ENCODE measurements around the gene GLI1.
"Not testable (repeated sequence)": the region's sequence is repeated elsewhere in the genome, so short reads cannot be mapped to it uniquely, and the experiment has no call there.

- TF ChIP-seq EP300 (conservative IDR thresholded peaks at IDR 0.05; ENCODE audit: poor library complexity, severe bottlenecking); CTCF (IDR thresholded peaks at IDR 0.05; ENCODE audit: poor library complexity, severe bottlenecking); POLR2AphosphoS5 (IDR thresholded peaks at IDR 0.05); REST (IDR thresholded peaks at IDR 0.05; ENCODE audit: borderline replicate concordance): not testable (repeated sequence)
These were observed 48.2 kb downstream of the GLI1 start for GRCh38 chr12:57507796-57508195.

Data from neural cell (in vitro differentiated cells).